ENCODE data around the gene BSN. TPM values are rescaled to one million over a fixed set of nuclear protein-coding genes. Genes with fewer than 3 reads are reported as not detected.
A peak's percentile ranks its signal among the peaks of the same experiment; 100 is the strongest.
"Not testable (repeated sequence)": the region's sequence is repeated elsewhere in the genome, so short reads cannot be mapped to it uniquely, and the experiment has no call there.

BSN gene
- polyA plus RNA-seq, 3 donors = 1.2 to 1.5 (median 1.4) TPM

DNA sequence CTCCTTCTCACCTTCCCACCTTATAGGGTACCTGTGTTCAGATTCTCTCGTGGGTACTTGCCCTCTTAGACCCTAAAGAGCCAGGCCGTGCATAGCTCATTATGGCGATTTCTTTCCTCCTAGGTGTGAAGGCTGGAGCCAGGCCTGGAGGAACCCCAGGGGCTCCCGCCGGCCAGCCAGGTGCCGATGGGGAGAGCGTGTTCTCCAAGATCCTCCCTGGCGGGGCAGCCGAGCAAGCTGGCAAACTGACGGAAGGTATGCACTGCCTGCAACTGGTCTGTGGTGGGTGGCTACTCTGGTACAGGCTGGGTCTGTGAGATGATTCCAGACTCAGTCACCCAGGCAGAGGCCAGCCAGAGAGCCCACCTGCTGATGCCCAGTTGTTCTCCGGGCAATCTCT, 110.0 kb downstream of the BSN start:
- DNase-seq (ENCODE audit: extremely low read depth in 1 of 11, low read depth in 9 of 11, low spot score in 4 of 11) = no peak

DNA sequence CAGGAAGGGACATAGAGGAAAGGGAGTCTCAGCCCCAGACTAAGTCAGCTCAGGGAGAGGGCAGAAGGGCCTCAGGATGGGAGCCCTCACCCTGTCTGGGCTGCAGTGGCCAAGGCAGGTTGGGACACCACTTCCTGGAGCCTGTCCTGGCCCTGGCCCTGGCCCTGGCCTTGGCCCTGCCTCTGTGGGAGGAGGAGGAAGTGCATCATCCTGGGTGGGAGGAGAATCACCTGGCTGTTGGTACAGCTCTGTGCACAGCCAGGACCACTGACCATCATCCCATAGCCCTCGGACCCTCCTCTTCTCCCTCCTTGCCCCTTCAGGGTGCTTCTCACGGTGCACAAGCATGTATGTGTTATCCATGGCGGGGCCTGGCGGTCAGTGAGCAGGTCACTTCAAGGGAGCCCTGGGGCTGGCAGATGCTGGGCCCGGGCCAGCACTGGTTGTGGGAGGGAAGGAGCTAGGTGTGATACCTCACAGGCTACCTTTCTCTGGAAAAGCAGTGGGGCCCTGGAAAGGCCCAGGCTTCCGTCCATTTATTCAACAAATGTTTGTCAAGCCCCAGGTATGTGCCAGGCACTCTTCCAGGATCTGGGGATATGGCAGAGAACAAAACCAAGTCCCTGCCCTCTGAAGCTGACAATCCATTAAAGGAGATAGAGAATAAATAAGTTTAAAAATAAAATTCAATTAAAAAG, 111.7 kb downstream of the BSN start:
- DNase-seq (ENCODE audit: extremely low read depth in 1 of 11, low read depth in 9 of 11, low spot score in 4 of 11) = no peak

DNA sequence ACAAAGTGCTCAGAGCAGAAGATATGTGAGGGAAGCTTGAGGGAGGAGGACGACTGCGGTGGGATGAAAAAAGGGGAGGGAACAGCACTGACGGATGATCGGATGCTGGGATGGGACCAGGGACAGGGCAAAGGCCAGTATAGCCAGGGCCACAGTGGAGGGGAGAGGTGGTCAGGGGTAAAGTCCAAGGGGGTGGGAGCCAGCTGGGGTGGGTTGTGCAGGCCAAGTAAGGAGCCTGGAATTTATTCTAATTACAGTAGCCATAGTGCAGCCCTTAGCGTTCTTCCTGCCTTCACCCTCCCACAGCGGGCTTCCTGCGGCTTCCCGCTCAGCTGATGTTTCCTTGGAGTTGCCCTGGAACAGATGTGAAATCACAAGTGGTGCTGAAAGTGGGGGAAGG, 112.3 kb downstream of the BSN start:
- DNase-seq (ENCODE audit: extremely low read depth in 1 of 11, low read depth in 9 of 11, low spot score in 4 of 11) = no peak

DNA sequence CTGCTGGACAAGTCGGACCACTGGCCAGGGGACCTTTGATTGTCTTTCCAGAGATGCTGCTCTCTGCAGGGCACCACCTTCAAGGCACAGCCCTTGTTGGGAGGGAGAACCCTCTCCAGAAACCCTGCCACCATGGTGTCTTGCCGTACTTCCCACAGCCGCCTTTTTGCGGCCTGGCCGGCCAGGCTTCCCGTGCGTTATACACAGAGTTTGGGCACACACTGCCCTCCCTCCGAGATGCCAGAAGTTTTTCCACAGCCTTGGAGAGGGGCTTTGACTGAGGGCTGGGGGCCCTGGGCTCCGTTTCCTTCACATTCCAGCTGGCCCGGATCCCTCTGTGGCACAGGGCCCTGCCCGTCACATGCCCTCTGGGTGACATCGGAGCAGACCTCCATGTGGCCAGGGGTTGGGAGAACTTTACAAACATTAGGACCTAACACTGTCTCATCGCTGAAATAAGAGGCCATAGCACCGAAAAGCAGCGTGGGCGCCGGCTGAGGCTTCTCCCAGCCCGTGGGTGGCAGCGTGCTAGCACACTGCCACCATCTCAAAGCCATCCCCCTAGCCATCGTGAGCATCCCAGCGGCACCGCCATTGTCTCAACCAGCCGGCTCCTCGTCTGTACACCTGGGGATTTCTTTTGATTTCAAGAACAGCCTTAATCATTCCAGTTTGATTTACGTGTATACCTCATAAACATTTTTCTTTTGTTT, 113.6 kb downstream of the BSN start:
- no peak for DNase-seq (ENCODE audit: extremely low read depth in 1 of 11, low read depth in 9 of 11, low spot score in 4 of 11)

GRCh38 chr3:49668414-49668797, 114.1 kb downstream of the BSN start:
- DNase-seq (ENCODE audit: extremely low read depth in 1 of 11, low read depth in 9 of 11, low spot score in 4 of 11) = no peak

GRCh38 chr3:49668861-49669260, 114.6 kb downstream of the BSN start:
- DNase-seq (ENCODE audit: extremely low read depth in 1 of 11, low read depth in 9 of 11, low spot score in 4 of 11) = no peak

DNA sequence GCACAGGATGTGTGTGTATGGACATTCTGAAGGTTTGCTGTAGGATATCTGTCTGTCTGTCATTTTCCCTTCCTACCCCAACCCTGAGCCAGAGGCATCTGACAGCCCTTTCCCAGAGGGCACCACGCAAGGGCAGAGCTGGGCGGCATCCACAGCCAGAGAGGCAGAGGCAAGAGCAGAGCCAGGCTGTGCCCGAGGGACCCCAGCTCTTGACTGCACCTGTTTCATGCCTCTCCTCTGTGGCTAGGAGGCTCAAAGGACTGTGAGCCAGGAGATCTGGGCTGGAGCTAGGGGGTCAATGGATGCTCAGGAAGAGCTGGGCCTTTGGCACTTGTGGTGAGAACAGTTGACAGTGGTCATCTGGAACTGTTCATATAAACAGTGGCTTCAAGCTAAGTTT, 115.1 kb downstream of the BSN start:
- no peak for DNase-seq (ENCODE audit: extremely low read depth in 1 of 11, low read depth in 9 of 11, low spot score in 4 of 11)

DNA sequence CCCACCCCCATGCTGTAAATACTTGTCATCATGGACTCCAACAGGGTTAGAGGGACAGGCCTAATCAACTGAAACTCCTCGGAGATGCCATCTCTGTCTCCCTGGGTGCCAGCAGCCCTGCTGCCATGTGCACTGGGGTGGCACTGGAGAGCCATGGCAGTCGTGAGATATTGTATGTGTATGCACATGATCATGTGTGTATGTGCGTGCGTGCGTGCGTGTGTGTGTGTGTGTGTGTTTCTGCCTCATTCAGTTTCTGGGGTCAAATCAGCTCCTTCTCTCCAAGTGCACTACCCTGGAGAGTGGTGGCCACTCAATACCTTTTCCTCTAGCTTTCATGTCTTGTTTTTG, 116.6 kb downstream of the BSN start:
- no peak for DNase-seq (ENCODE audit: extremely low read depth in 1 of 11, low read depth in 9 of 11, low spot score in 4 of 11)

- DNase-seq (ENCODE audit: extremely low read depth in 1 of 11, low read depth in 9 of 11, low spot score in 4 of 11) = peak in 7 of 11 donors; percentile 41 to 71 (median 63)
Measured at GRCh38 chr3:49671291-49672288, 117.3 kb downstream of the BSN start.

DNA sequence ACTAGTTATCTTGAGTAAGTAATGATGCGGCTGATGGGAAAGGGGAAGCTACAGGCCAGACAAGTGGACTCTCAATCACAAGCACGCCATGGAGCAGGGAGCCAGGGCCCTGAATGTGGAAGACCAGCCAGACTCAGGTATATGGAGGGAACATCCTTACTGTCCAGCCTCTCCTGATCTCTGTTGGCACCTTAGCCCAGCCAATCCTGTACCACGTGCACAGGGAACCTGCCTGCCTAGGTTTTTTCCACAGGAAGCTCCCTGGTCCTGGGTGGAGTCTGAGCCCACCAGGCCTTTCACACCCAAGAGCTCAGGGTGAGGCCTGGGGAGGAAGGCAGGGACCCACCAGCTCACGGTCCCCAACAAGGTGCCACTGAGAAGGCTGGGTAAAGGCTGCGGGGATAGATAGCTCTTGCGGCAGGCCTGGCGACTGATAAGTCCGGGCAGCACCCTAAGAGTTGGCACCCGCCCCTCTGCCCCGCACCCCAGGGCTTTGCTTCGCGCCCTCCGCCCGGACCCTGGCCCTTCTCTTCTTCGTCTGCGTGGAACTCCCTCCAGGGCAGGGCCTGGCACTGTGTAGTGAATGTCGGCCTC, 118.9 kb downstream of the BSN start:
- DNase-seq (ENCODE audit: extremely low read depth in 1 of 11, low read depth in 9 of 11, low spot score in 4 of 11) = no peak

GRCh38 chr3:49673715-49674496, 119.6 kb downstream of the BSN start, which contains the start of gene APEH:
Gene APEH (plus strand): TSS chr3:49674351. CDS start chr3:49674402, 51 bp downstream.
- DNase-seq (ENCODE audit: extremely low read depth in 1 of 11, low read depth in 9 of 11, low spot score in 4 of 11) = peak; percentile 85 to 94 (median 91)

GRCh38 chr3:49674497-49674983, 120.3 kb downstream of the BSN start:
- no peak for DNase-seq (ENCODE audit: extremely low read depth in 1 of 11, low read depth in 9 of 11, low spot score in 4 of 11)

DNA sequence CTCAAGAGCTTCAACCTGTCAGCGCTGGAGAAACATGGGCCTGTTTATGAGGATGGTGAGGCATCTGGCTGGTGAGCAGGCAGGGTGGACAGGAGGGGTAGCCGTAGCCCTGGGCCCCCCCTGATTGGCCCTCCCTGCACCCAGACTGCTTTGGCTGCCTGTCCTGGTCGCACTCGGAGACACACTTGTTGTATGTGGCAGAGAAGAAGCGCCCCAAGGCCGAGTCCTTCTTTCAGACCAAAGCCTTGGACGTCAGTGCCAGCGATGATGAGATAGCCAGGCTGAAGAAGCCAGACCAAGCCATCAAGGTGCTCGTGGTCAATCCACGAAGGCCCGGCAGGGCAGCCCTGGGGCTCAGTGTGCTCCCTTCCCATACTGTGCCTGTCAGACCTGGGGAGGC, 121.6 kb downstream of the BSN start:
- DNase-seq (ENCODE audit: extremely low read depth in 1 of 11, low read depth in 9 of 11, low spot score in 4 of 11) = no peak

DNA sequence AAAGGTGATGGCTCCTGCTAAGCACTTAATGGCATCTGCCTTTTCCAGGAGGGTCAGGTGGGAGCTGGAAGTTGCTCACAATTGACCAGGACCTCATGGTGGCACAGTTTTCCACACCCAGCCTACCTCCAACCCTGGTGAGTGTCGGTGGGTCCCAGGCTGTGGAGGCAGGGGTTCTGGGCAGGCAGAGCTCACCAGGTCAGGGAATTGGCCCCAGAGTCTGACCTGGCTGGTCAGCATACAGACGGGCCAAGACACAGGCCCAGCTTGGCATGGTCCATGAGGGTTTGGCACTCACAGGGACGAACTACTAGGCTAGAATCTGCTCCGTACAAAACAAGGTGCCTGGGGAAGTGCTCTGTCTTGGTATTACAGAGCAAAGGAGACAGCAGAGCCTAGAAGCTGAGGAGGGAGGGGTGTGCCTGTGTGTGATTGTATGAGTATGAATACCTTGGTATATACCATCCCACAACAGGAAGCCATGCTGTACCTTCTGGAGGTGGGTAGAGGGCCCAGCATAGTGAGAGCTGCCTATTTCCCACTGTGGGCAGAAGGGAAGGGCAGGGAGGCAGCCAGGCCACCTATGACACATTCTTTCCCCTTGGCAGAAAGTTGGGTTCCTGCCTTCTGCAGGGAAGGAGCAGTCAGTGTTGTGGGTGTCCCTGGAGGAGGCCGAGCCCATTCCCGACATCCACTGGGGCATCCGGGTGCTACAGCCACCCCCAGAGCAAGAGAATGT, 126.4 kb downstream of the BSN start:
- DNase-seq (ENCODE audit: extremely low read depth in 1 of 11, low read depth in 9 of 11, low spot score in 4 of 11) = no peak

DNA sequence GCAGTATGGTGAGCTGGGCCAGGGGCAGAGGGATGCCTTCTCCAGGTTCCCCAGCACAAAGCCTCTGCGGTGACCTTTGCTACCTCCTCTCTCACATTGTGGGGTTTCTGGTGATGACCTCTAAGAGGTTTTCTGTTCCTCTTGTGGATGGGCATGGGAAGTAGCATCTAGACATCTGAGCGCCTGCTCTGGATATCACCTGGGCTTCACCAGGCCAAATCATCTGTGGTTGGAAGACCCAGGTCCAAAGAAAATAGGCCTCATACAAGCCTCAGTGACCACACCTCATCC, 126.9 kb downstream of the BSN start:
- DNase-seq (ENCODE audit: extremely low read depth in 1 of 11, low read depth in 9 of 11, low spot score in 4 of 11) = no peak

DNA sequence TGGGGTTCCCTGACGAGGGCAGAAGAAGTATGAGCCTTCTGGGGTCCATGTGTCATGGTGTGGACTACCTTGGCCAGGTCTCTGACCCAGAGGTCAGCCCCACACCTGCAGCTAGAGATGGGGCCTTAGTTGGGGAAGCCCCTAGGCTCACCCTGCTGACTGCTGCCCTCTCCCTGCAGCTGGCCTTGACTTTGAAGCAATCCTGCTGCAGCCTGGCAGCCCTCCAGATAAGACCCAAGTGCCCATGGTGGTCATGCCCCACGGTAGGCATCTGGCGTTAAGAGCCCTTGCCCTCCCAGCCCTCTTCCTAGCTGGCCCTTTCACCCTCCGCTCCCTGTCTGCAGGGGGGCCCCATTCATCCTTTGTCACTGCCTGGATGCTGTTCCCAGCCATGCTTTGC, 127.3 kb downstream of the BSN start:
- no peak for DNase-seq (ENCODE audit: extremely low read depth in 1 of 11, low read depth in 9 of 11, low spot score in 4 of 11)

DNA sequence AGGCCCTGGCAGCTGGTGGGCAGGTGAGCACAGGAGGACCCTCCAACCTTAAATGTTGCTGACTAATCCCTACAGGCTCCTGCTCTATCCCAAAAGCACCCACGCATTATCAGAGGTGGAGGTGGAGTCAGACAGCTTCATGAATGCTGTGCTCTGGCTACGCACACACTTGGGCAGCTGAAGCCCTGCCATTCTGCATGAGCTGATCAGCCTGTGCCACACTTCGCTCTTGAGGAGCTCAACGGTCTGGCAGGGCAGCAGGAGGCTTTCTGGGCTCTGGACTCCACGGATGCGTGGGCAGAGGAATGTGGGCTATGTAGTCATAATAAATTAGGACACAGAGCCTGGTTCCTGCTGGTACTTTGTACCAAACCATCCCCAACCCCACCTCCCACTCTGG, 128.9 kb downstream of the BSN start:
- DNase-seq (ENCODE audit: extremely low read depth in 1 of 11, low read depth in 9 of 11, low spot score in 4 of 11) = no peak

DNA sequence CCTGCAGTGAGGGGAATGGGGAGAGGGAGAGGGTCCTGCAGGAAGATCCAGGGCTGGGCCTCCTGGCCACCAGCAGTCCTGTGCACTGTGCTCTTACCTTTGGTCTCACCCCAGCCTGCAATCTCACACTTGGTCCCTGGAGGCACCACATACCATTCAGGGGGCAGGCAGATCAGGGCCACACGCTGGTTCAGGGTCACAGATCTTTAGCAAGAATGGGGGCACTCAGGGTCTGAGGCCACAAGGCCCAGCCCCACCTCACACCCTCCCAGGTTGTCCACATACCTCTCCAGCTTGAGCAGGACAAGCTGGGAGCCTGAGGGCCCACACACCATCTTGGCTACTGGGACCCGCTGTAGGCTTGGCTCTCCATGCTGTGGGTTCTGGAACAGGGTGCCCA, 130.2 kb downstream of the BSN start:
- not testable (repeated sequence) for DNase-seq (ENCODE audit: extremely low read depth in 1 of 11, low read depth in 9 of 11, low spot score in 4 of 11)
